SK-N-SH treated with all-trans-retinoic acid at 6 μM for 48 hours (cell line): Measurements from ENCODE around the gene LCAT.

ENCODE experiments used
- ATAC-seq: fragments of 200-7000 bp; cut with Tn5 transposase; 3 replicates; pipeline ENCODE4 v1.9.1; 2020; ENCODE audit warnings: mild to moderate bottlenecking, moderate library complexity
- BACH2 ChIP-seq: fragments of 250-450 bp; sonication (Bioruptor Pico); IDR thresholded peaks from 2 replicates; pipeline ENCODE4 v1.9.0; 2021; ENCODE audit warnings: mild to moderate bottlenecking, borderline replicate concordance
- CSDC2 ChIP-seq: fragments of 250-450 bp; sonication (Bioruptor Pico); IDR thresholded peaks from 2 replicates; pipeline ENCODE4 v1.5.0; 2020; ENCODE audit warnings: mild to moderate bottlenecking, moderate library complexity
- CSRNP3 ChIP-seq: fragments of 250-450 bp; sonication (Bioruptor Pico); IDR thresholded peaks from 2 replicates; pipeline ENCODE4 v1.5.1; 2021; ENCODE audit warnings: mild to moderate bottlenecking, moderate library complexity
- ESRRG ChIP-seq: fragments of 250-450 bp; sonication (Bioruptor Pico); IDR thresholded peaks from 2 replicates; pipeline ENCODE4 v1.6.1; 2021; ENCODE audit warnings: mild to moderate bottlenecking
- GLIS3 ChIP-seq: fragments of 250-450 bp; sonication (Bioruptor Pico); IDR thresholded peaks from 2 replicates; pipeline ENCODE4 v1.5.0; 2020; ENCODE audit warnings: mild to moderate bottlenecking, moderate library complexity
- ISL1 ChIP-seq: fragments of 250-450 bp; sonication (Bioruptor Pico); IDR thresholded peaks from 2 replicates; pipeline ENCODE4 v2.1.2; 2022; ENCODE audit warnings: mild to moderate bottlenecking, moderate library complexity
- POU6F1 ChIP-seq: fragments of 250-450 bp; sonication (Bioruptor Pico); IDR thresholded peaks from 2 replicates; pipeline ENCODE4 v1.8.0; 2021; ENCODE audit warnings: low read depth, mild to moderate bottlenecking, moderate library complexity, borderline replicate concordance
- PPARA ChIP-seq: fragments of 250-450 bp; sonication (Bioruptor Pico); IDR thresholded peaks from 2 replicates; pipeline ENCODE4 v1.5.0; 2020; ENCODE audit warnings: mild to moderate bottlenecking, borderline replicate concordance
- RARB ChIP-seq: fragments of 250-450 bp; sonication (Bioruptor Pico); IDR thresholded peaks from 2 replicates; pipeline ENCODE4 v1.8.0; 2021; ENCODE audit warnings: mild to moderate bottlenecking, moderate library complexity
- TCF4 ChIP-seq: fragments of 250-450 bp; sonication (Bioruptor Pico); IDR thresholded peaks from 2 replicates; pipeline ENCODE4 v1.8.0; 2021; ENCODE audit warnings: mild to moderate bottlenecking, moderate library complexity, borderline replicate concordance
- TSHZ2 ChIP-seq: fragments of 250-450 bp; sonication (Bioruptor Pico); IDR thresholded peaks from 2 replicates; pipeline ENCODE4 v1.5.0; 2020; ENCODE audit warnings: mild to moderate bottlenecking, moderate library complexity
- ZFP3 ChIP-seq: fragments of 250-450 bp; sonication (Bioruptor Pico); IDR thresholded peaks from 2 replicates; pipeline ENCODE4 v1.5.0; 2020; ENCODE audit warnings: mild to moderate bottlenecking, moderate library complexity
- ZFP30 ChIP-seq: fragments of 450-650 bp; formaldehyde crosslinking; IDR thresholded peaks from 2 replicates; pipeline ENCODE4 v1.5.0; 2022; ENCODE audit warnings: mild to moderate bottlenecking, moderate library complexity
- ZNF565 ChIP-seq: fragments of 450-650 bp; formaldehyde crosslinking; conservative IDR thresholded peaks from 2 replicates; pipeline ENCODE4 v1.5.0; 2020; ENCODE audit warnings: low read depth, mild to moderate bottlenecking, moderate library complexity
- ZNF70 ChIP-seq: fragments of 450-650 bp; formaldehyde crosslinking; IDR thresholded peaks from 2 replicates; pipeline ENCODE4 v1.5.0; 2020; ENCODE audit warnings: mild to moderate bottlenecking, moderate library complexity
- ZNF8 ChIP-seq: fragments of 450-650 bp; formaldehyde crosslinking; IDR thresholded peaks from 2 replicates; pipeline ENCODE4 v1.5.0; 2020; ENCODE audit warnings: mild to moderate bottlenecking, moderate library complexity
- TF ChIP-seq, protein P1 (sequence below): fragments of 250-450 bp; sonication (Bioruptor Pico); IDR thresholded peaks from 2 replicates; pipeline ENCODE4 v1.5.1; 2020; ENCODE audit warnings: low read depth, mild to moderate bottlenecking, moderate library complexity
- TF ChIP-seq, protein P2 (sequence below): fragments of 250-450 bp; sonication (Bioruptor Pico); IDR thresholded peaks from 2 replicates; pipeline ENCODE4 v1.8.0; 2020; ENCODE audit warnings: mild to moderate bottlenecking, moderate library complexity, borderline replicate concordance

Gene LCAT

DNA sequence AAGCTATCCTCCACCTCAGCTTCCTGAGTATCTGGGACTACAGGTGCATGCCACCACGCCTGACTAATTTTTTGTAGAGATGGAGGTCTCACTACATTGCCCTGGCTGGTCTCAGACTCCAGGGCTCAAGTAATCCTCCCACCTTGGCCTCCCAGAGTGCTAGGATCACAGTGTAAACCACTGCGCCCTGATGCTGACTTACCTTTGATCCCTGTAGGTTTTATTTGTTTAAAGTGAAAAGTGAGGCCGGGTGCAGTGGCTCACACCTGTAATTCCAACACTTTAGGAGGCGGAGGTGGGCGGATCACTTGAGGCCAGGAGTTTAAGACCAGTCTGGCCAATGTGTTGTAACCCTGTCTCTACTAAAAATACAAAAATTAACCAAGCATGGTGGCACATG lies 42.2 kb downstream of the LCAT start (continued):
- no peak for TF ChIP-seq TSHZ2 (CRISPR knock-in tag)
- TF ChIP-seq ZNF565 (CRISPR knock-in tag): no peak
- TF ChIP-seq GLIS3 (CRISPR knock-in tag): no peak
- no peak for TF ChIP-seq ESRRG (CRISPR knock-in tag)
- TF ChIP-seq ZFP30 (CRISPR knock-in tag): no peak

DNA sequence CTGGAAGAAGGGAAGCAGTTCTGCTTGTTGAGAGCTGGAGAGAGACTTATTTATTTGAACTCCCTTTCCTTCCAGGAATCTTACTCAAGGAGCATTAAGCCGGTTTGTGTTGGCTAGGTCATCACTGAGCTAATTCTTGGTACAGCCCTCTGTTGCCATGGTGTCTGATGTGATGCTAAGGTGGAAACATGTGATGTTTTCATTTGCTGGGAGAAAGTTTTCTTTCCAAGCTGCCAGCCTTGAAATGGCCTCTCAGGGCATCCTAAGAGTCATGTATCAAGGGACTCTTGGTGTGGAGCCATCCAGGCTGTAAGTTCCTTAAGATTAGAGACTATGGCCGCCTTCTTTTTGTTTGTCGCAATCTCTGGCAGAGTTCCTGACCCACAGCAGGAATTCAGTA lies 46.7 kb downstream of the LCAT start:
- no peak for ATAC-seq
- TF ChIP-seq ESRRG (CRISPR knock-in tag) (no peak), ZFP30 (CRISPR knock-in tag) (no peak), ISL1 (CRISPR knock-in tag) (no peak), ZNF70 (CRISPR knock-in tag) (no peak), PPARA (CRISPR knock-in tag) (no peak), TCF4 (CRISPR knock-in tag) (no peak), RARB (no peak)
- TF ChIP-seq, protein P1, sequence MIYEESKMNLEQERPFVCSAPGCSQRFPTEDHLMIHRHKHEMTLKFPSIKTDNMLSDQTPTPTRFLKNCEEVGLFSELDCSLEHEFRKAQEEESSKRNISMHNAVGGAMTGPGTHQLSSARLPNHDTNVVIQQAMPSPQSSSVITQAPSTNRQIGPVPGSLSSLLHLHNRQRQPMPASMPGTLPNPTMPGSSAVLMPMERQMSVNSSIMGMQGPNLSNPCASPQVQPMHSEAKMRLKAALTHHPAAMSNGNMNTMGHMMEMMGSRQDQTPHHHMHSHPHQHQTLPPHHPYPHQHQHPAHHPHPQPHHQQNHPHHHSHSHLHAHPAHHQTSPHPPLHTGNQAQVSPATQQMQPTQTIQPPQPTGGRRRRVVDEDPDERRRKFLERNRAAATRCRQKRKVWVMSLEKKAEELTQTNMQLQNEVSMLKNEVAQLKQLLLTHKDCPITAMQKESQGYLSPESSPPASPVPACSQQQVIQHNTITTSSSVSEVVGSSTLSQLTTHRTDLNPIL: no peak

DNA sequence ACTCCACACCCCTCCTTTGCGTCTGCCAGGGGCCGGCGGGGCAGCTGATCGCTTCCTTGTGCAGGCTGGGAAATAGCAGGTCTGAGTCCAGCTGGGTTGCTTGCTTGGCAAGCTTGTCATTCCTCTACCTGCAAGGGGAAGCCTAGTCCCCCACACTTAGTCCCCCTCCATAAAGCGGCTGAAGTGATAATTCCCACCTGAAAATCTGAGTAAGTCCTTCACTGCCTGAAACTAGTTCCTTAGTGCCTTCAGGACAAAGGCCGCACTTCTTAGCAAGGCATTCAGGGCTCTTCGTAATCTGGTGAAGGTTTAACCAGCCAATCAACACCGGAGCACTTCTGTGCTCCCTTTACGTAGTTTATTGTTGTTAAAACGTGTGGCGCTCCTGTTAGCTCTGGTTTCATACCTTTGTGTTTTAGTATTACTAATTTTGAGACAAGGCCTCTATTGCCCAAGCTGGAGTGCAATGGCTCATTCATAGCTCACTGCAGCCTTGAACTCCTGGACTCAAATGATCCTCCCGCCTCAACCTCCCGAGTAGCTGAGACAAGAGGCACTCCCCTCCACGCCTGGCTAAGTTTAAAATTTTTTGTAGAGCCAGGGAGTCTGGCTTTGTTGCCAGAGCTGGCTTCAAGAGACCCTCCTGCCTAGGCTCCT lies 50.0 kb downstream of the LCAT start:
- TF ChIP-seq ISL1 (CRISPR knock-in tag): no peak
- no peak for TF ChIP-seq POU6F1 (CRISPR knock-in tag)
- no peak for TF ChIP-seq CSRNP3 (CRISPR knock-in tag)
- no peak for TF ChIP-seq ZNF565 (CRISPR knock-in tag)
- TF ChIP-seq PPARA (CRISPR knock-in tag): no peak
- TF ChIP-seq ZFP3 (CRISPR knock-in tag): no peak
- no peak for TF ChIP-seq ZFP30 (CRISPR knock-in tag)
- TF ChIP-seq CSDC2 (CRISPR knock-in tag): no peak
- no peak for TF ChIP-seq BACH2
- TF ChIP-seq, protein P2, sequence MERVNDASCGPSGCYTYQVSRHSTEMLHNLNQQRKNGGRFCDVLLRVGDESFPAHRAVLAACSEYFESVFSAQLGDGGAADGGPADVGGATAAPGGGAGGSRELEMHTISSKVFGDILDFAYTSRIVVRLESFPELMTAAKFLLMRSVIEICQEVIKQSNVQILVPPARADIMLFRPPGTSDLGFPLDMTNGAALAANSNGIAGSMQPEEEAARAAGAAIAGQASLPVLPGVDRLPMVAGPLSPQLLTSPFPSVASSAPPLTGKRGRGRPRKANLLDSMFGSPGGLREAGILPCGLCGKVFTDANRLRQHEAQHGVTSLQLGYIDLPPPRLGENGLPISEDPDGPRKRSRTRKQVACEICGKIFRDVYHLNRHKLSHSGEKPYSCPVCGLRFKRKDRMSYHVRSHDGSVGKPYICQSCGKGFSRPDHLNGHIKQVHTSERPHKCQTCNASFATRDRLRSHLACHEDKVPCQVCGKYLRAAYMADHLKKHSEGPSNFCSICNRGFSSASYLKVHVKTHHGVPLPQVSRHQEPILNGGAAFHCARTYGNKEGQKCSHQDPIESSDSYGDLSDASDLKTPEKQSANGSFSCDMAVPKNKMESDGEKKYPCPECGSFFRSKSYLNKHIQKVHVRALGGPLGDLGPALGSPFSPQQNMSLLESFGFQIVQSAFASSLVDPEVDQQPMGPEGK (CRISPR knock-in tag): no peak
- ATAC-seq: no peak

DNA sequence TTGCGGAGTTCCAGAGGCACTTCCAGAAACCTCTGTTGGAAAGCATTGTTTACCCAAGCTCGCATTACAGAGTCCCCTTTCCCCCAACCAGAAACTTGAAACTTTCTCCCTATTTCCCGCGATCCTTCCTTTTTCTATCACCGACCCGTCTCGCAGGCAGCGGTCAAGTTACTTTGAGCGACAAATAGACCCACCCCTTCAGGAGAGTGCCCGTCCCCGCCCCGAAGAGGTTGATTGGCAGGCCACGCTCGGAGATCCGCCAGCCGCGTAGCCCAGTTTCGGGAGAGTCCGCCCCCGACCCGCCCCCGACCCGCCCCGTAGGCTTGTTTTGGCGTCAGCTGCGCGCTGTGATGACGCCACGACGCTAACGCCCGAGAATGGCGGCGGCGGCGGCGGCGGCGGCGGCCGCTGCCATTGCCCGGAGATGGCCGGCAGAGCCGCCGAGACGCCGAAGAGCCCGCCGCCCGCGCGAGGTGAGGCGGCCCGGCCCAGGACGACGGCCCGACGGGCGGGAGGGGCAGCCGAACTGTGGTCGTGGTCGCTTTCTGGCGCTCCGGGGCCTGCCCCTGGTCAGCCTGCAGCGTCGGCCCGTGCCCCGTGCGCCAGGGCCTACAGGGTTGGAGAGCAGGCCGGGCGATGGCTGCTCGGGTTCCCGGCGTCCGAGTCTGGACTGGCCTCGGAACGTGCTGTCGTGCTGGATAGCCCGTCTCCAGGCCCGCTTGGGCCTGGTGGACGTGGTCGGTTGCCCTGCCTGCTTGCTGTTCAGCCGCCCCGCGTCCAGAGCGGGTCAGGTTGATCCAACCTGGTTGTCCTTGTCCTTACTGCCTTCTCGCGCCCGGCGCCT lies 50.8 kb downstream of the LCAT start, which contains the start of gene PSKH1:
TSS of gene PSKH1 (plus strand) at position 356 of the 844 bp plus-strand sequence. CDS start 15,496 bp downstream, outside the sequence.
- 0 out of 2 replicates have a peak, but pooled peaks have one; percentile 46 for TF ChIP-seq ZFP3 (CRISPR knock-in tag)
- no peak for TF ChIP-seq ZNF8 (CRISPR knock-in tag)
- ATAC-seq: peak; percentile 98
